Pulmonary artery endothelial cell (primary cell): ENCODE measurements around the gene RPL27A. TPM values are rescaled to one million over a fixed set of nuclear protein-coding genes. Genes with fewer than 3 reads are reported as not detected.
"Not testable (repeated sequence)": the region's sequence is repeated elsewhere in the genome, so short reads cannot be mapped to it uniquely, and the experiment has no call there.

ENCODE experiments used
- DNase-seq: peaks from one replicate; pipeline ENCODE4 v3.0.0-alpha.2; 2011; ENCODE audit warnings: low read depth, low spot score
- total RNA-seq: library from RNA; depleted of rRNA; stranded (reverse); fragments of >200 nt; gene quantifications from 2 replicates; pipeline ENCODE4 v1.2.3, GENCODE V29; 2014

Gene RPL27A
- total RNA-seq, result 660 and 1,292 TPM in 2 replicates

DNA sequence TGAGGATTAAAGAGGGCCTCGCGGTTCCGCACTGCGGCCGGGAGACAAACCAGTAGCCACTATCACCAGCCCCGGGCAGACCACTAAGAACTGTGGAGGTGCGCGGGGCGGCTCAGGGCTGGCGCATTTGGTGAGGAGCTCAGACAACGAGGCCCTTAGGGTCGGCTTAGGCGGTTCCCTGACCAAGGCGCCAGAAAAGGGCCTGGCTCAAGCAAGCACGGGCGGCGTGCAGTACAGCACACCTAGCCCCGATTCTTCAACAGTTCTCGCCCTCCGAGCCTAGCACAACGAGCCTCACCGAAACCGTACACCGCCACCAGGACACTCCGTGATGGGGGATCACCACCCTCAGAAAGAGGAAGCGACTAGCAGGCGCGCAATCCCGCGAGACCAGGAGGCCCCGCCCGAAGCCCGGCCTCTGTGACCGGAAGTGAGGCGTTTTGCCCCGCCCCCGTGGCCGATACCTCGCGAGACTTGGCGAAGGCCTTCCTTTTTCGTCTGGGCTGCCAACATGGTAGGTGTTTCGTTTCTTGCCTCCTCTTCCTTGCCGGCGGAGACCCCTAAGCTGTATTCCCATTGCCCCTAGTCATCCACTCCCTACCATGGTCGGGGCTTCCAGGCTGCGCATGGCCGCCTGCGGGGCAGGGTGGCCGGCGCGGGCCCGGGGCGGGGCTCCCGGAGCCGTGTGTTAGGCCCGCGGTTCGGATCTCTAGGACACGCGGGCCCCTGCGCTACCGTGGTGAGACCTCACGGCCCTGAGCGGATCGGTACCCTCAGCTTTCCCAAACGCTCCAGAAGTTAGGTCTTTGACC, at the start of gene RPL27A, which contains the start of gene TRIM66:
TSS of gene RPL27A (plus strand) at position 490 of the 812 bp plus-strand sequence. CDS start at position 512, 22 bp downstream.
TSS of gene TRIM66 (minus strand) at position 363 of the 812 bp plus-strand sequence. CDS start 10,391 bp downstream, outside the sequence.
- peak; percentile 82 for DNase-seq

DNA sequence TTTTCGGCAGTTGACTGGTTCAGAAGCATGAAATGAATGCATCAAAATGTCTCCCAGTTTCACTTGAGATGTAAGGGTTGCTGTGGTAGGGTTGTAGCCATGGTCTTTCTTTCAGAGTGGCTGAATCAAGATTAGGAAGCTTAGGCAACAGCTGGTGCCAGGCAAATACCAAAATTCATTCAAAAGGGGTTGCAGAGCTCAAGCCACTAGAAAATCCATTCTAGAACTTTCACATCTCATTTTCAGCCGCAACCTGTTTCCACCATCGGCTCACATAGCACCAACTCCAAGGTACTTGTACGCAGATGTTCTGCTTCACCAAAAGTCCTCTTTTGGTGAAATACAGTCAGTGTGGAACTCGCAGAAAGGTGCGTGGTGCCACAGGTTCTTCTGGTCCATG, 48.1 kb upstream of the RPL27A start:
- DNase-seq, result no peak

DNA sequence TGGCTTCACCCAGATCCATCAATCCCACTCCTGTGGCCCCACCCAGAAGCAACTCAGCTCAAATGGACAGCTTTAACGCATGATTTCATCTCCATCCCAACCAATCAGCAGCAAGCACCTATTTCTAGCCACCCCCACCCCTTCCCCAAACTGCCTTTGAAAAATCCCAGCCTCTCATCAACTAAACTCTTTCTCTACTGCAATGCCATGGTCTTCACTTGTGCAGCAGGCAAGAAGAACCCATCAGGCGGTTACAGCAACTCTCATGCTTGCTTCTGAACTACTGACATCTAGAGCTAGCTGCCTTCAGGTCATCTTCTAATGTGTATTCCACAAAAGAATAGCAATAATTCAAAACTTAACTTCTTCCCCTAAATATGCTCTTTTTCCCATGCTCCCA, 46.5 kb upstream of the RPL27A start:
- no peak for DNase-seq

DNA sequence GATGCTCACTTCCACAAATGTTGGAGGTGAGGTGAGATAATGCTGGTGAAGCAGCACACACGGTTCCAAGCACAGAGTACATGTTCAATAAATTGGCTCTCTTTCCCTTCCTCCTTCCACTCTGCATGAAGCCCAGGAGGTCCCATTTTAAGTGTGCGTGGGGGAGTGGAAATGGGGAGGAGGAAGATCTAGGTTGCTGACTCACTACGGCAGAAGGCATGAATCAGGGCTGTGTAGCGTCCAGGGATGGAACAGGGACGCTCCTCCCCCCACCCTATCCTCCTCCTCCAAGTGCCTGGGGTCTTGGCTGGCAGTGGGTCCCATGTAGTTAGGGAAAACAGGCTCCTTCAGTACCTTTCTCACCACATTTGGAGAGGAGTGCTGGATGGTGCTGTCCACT, 44.3 kb upstream of the RPL27A start:
- DNase-seq, result no peak

DNA sequence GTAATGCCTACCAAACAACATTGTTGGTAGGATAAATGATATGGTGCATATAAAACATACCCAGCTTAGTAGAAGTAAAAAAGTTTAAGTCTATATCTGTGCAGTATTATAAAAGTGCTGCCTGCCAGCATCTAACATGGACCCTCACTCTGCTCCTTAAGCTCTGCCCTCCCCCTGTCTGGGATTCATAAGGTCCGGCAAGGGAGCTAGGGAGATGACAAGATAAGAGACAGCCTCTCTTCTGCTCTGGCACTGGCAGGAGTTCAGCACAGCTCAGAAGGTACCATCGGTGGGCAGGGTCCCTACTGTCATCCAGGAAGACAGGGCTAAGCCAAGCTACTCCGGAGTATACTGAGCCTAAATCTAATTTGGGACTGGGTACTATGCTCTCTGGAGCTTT, 42.9 kb upstream of the RPL27A start:
- DNase-seq, result no peak

DNA sequence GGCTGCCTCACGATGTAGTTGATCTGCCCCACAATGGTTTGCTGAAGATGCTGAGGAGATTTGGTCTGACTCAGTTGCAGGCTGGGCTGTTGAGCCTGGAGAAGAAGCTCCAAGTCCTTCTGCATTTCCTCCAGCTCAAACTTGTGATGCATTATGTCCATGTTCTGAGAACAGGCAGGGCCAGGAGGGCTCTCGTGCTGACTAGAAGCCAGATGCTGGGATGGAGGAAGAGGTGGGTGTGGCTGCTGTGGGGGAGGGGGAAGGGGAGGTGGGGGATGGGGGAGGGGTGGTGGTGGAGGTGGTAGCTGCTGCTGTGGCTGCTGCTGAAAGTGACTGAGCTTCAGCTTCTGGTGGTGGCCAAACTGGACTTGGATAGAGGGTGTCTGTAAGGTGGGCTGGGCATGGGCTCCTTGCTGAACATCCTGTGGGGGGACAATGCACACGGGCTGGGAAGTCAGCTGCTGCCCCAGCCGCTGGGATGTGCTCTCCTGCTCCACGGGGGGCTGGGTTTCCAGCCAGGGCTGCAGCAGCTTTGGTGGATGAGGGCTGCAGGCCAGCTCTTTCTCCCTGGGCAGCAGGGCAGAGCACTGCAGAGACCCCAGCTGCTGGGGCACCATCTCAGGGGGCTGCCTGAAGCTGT, 42.2 kb upstream of the RPL27A start:
- DNase-seq, result no peak

DNA sequence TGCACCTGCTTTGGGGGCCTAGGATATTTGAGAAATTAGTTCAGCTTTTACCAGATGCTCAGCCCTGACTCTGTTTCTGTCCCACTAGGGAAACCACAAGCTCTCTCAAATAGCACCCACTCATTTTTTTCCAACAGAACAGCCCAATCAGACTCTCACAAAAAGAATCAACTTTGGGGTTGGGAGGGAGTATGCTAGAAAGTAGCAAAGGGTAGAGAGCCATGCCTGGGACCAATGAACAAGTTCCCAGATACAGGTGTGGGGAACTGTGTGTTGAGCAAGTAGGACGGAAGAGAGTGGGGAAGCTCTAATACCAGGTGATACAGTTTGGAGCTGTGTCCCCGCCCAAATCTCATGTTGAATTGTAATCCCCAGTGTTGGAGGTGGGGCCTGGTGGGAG, 41.3 kb upstream of the RPL27A start:
- no peak for DNase-seq

DNA sequence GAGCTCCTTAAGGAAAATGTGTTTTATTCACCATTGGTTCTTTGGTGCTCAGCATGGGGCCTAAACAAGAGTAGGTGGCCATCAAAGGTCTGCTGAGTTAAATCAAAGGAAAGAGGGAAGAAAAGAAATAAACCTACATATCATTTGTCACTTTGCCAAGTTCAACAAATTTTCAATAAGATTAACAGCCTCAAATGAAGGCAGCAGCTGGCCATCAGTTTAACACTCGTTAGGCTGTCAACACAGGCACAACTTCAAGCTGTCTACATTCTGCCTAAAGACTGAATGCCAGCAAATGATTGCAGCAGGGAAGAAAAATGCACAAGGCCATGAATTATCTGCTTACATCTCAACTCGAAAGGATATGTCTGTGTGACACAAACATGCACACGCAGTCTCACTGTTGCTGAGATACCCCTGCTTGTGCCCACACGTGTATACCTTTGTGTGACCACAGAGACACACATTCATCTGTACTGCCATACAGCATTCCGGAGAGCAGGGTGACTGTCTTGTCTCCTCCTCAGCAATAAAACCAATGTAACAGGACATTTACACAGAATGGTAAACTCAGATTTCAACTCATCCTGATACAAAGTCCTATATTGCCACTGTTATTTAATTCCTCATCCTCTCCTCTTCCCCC, 40.3 kb upstream of the RPL27A start:
- DNase-seq, result no peak

DNA sequence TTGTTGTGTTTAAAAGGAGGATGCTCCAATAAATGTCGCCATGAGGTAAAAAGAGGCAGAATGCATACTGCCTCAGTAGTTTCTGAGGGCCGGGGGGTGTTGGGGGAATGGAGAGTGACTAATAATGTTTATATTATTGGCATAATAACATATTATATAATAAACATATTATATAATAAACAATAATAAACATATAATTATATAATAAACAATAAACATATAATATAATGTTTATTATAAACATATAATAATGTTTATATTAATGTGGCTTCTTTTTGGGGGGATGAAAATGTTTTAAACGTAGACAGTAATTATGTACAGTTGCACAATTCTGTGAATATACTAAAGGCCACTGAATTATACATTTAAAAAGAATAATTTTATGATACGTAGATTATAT, 35.7 kb upstream of the RPL27A start:
- DNase-seq, result no peak

DNA sequence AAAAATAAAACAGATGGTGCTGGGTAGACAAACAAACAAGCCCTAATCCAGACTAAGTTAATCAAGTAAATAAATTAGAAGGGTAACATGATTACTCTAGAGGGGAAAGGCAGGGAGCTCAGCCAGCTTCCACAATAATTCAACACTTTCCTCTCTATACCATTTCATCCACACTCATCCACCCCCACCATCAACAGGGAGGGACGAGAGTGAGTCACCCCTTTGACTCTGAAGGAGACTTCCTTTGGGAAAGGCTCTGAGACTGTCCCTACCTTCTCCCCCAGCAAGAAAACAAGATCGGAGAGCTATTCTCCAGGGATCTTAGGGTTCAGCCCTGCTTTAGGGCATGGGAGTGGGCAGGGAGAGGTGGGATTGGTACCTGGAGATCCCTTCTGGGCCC, 33.2 kb upstream of the RPL27A start:
- DNase-seq, result no peak

DNA sequence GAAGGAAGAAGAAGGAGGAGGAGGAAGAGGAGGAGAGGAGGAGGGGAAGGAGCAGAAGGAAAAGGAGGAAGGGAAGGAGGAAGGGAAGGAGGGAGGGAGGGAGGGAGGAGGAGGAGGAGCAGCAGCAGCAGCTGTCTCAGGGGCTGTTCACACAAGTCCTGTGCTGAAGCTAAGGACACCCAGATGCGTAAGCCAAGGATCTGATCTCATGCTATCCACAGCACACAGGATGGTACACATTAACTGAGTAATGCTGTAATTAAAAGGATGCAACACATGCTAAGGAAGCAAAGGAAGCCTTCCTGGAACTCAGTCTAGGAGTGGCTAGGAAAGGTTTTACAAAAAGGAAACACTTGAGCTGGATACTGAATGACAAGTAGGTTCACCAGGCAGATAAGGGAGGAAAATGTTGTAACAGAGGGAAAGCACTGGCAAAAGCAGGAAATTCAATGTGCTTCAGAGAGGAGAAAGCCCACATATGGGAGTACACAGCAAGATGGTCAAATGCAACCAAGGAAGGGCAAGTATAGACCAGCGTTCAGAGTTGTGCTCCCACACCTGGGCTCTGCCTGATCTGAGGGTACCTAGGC, 32.1 kb upstream of the RPL27A start:
- DNase-seq, result no peak

DNA sequence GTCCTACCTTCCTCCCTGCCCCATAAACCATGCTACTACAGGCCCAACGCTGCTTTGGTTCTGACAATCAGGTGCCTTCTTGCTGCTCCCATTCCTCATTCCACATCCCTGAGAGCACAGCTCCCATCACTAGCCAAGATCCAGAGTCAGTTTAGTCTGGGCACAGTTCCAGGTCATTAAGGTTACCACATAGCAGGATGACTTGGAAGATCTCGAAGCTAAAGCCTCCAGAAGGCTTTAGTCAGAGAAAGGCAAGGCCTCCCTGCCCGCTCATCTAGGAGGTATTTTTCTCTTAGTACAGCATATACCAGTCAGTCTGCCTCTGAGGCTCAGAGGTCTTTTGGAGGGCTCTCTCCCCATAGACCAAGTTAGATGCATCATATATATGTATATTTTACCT, 30.5 kb upstream of the RPL27A start:
- no peak for DNase-seq

DNA sequence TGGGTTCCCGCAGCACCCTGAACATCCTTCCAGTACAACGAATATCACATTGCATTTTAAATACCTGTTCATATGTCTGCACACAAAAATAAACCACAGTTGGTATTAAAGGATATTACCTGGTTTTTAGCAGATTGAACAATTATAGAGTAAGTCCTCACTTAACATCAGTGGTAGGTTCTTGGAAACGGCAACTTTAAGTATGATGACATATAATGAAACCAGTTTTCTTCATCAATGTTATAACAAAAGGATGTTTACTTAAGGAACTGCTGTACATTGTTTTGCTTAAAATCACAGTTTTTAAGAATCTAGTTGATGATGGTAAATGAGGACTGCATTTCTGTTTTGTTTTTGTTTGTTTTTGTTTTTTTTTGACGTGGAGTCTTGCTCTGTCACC, 28.1 kb upstream of the RPL27A start:
- no peak for DNase-seq

DNA sequence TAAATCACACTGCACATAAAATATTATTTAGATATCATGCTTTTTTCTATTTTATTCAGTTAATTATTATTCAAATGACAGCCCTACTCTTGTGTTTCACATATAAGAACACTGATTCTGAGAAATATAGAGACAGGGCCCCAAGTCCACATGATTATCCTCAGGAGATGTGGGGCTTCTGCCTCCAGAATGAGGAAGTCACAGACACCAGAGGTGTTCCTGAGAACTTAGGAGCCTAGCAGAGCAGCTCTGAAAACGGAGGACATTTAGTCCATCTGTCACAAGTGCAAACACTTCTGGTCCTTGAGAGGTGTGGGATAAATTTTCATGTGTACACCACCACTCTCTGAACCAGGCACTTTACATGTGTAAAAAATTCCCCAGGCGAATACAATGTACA, 26.3 kb upstream of the RPL27A start:
- no peak for DNase-seq

DNA sequence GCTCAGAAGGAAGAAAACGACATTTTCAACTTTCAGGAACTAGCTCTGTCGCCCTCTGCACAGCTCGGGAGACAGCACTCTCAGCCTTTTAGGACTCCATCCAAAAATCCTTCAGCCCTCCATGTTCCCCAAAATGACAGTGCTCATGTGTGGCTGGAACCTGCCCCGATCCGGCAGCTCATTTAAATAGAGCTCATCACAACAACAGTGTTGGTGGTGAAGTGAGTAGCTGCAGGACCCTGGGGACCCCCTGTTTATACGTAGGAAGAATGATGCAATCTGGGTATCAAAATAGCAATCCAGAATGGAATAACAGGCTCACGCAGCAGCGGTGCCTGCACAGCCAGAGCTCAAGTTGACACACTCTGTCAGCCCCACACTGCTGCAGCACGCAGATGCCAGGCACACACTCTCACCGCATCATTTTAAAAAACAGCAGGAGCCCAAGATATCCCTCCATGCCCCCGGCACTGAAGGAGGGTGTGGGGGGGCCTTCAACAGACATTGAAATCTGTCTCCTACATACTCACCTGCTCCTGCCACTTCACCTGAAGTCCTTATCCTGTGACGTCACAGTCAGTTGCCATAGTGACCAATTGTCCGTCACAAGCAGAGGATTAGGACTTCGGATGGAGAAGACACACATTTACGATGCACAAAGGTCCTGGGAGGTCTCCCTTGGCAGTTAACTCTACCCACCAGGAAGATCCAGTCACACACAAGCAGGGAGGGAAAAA, 24.1 kb upstream of the RPL27A start:
- no peak for DNase-seq

DNA sequence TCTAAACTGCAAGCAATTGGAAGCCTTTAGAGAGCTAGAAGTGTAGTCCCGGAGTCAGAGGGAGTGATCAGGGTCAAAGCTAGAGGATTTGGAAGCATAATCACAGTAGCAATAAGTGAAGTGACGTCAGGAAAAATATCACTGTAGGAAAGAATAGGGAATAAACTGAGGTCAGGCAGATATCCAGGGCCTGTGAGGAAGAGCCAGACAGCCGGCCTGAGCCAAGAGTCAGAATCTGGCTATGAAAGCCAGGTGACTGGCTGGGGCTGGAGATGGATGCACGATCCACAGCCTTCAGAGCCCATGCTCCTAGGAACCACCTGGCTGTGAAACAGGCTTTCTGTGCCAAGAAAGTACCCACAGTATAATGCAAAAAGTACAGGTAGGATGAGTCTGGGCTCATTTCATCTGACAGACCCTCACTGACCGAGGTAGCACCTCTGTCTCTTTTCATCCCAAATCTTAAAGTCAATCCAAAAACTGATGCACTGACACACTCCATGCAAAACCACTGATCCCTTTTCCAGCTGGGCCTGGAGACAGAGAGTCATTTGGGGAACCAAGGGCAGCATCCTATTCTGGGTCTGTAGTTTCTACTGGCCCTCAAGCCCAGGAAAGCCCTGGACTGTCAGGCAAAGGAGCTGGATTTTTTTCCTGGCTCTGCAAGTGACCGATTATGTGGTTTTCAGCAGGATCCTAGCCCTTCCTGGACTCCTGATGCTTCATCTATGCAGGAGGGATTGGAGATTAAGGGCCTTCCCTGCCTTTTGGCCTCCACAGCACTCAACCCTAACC, 21.4 kb upstream of the RPL27A start:
- DNase-seq, result no peak

DNA sequence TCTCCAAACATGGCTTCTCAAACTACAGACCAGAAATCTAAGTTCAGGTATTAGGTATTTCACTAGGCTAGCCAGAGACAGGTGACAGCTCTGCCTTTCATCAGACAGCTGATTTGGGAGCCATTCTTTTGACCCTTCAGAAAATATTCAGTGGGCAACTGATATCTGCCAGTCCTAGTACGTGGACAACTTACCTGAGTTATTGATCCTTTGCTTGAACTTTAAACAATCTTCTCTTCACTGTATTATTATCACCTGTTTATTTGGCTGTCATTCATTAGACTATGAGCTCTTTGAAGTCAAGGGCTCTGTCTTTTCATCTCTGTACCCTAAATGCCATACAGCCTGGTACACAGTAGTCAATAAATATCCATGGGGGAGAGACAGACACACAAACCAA, 17.4 kb upstream of the RPL27A start:
- no peak for DNase-seq

DNA sequence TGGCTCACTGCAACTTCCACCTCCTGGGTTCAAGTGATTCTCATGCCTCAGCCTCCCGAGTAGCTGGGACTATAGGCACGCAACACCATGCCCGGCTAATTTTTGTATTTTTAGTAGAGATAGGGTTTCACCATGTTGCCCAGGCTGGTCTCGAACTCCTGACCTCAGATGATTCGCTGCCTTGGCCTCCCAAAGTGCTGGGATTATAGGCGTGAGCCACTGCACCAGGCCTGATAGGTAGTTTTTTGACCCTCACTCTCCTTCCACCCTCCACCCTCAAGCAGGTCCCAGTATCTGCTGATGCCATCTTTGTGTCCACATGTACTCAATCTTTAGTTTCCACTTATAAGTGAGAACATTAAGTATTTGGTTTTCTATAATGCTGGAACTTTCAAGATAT, 12.5 kb upstream of the RPL27A start:
- DNase-seq, result not testable (repeated sequence)

DNA sequence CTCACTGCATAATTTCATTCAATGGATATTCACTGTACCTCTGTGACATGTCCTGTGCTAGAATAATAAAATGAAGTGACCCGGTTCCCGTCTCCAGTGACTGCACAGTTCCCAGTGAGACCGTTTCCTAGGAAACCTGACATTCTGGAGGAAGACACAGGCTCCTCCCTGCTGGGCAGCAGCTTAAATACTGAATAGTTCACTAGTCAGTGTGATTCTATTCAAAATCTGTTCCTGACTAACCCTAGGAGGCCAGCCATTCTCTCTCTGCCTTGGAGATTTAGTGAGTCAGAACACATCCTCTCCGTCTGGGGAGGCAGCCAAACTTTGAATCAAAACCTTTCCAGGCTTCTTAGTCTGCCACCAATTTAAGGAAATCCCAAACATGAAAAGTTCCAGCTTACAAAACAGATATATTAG, 11.4 kb upstream of the RPL27A start:
- peak; percentile 74 for DNase-seq

DNA sequence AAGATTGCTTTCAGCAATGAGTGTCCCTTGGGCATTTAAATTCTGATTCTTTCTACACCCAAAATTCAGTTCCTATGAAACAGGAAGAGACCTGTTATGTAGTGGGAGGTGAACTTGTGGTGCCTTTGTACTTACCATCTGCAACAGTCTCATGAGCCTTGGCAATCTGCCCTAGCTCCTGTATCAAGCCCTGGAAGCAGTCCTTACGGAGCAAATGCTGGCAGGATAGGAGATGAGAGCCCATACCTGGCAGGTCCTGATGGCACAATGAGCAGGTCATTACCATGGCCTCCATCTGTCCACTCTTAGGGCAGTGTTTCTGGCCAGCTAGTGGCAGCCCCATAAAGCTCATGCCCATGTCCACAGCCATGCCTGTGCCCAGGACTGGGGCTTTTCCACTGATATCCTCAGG, 10.9 kb upstream of the RPL27A start:
- DNase-seq, result peak; percentile 52
